ENCODE results near the gene ANGPT4.
"Not testable (repeated sequence)": the region's sequence is repeated elsewhere in the genome, so short reads cannot be mapped to it uniquely, and the experiment has no call there.

The ANGPT4 gene

GRCh38 chr20:910132-910869 lies 5.8 kb downstream of the ANGPT4 start:
- Histone ChIP-seq H3K27me3 (no peaks in the 10 kb centered on the region), H4K20me1 (no peaks in the 10 kb centered on the region), H3K4me2 (no peak overlapping the region), H3K4me3 (no peak overlapping the region), H3K4me1 (peaks cover 53% of the 10 kb centered on the region), H3K27ac (no peak overlapping the region), H3K36me3 (no peaks in the 10 kb centered on the region), H3K9me3 (no peaks in the 10 kb centered on the region), H3K9ac (no peak overlapping the region)
- TF ChIP-seq Cebpa-rat (IDR thresholded peaks at IDR 0.05), result no peak

- H3K9ac ChIP-seq, result no peak overlapping the region
- no peak for TF ChIP-seq Cebpa-rat (IDR thresholded peaks at IDR 0.05)
- H3K4me1 ChIP-seq, result peaks cover 53% of the 10 kb centered on the region
- H3K27ac ChIP-seq, result no peak overlapping the region
- no peaks in the 10 kb centered on the region for H3K36me3 ChIP-seq
- no peaks in the 10 kb centered on the region for H3K9me3 ChIP-seq
- H3K4me3 ChIP-seq, result no peak overlapping the region
- H3K27me3 ChIP-seq, result no peaks in the 10 kb centered on the region
- no peaks in the 10 kb centered on the region for H4K20me1 ChIP-seq
- no peak overlapping the region for H3K4me2 ChIP-seq
Observed at GRCh38 chr20:909641-910040, 6.5 kb downstream of the ANGPT4 start.

- Histone ChIP-seq H3K9ac (no peak overlapping the region), H3K4me3 (no peak overlapping the region), H4K20me1 (no peaks in the 10 kb centered on the region), H3K27me3 (no peaks in the 10 kb centered on the region), H3K27ac (no peak overlapping the region), H3K9me3 (no peaks in the 10 kb centered on the region), H3K4me2 (peak overlapping the region; percentile 75), H3K4me1 (peaks cover 52% of the 10 kb centered on the region), H3K36me3 (no peaks in the 10 kb centered on the region)
- no peak for TF ChIP-seq Cebpa-rat (IDR thresholded peaks at IDR 0.05)
Observed at GRCh38 chr20:906703-907270, 9.3 kb downstream of the ANGPT4 start.

GRCh38 chr20:906001-906520 lies 10.1 kb downstream of the ANGPT4 start:
- no peak overlapping the region for H3K9ac ChIP-seq
- H3K27ac ChIP-seq, result no peak overlapping the region
- no peaks in the 10 kb centered on the region for H3K9me3 ChIP-seq
- H3K4me2 ChIP-seq, result peak overlapping the region; percentile 75
- no peak for TF ChIP-seq Cebpa-rat (IDR thresholded peaks at IDR 0.05)
- H3K36me3 ChIP-seq, result no peaks in the 10 kb centered on the region
- H3K4me1 ChIP-seq, result peaks cover 45% of the 10 kb centered on the region
- no peaks in the 10 kb centered on the region for H3K27me3 ChIP-seq
- H3K4me3 ChIP-seq, result no peak overlapping the region
- no peaks in the 10 kb centered on the region for H4K20me1 ChIP-seq

GRCh38 chr20:905396-905961 lies 10.7 kb downstream of the ANGPT4 start:
- no peaks in the 10 kb centered on the region for H4K20me1 ChIP-seq
- peak overlapping the region; percentile 75 for H3K4me2 ChIP-seq
- no peak overlapping the region; the same call in 1 of the 2 replicates for H3K9ac ChIP-seq
- H3K4me3 ChIP-seq, result no peak overlapping the region
- no peak for TF ChIP-seq Cebpa-rat (IDR thresholded peaks at IDR 0.05)
- H3K27ac ChIP-seq, result no peak overlapping the region
- no peaks in the 10 kb centered on the region for H3K36me3 ChIP-seq
- peaks cover 5% of the 10 kb centered on the region; the same call in 1 of the 2 replicates for H3K9me3 ChIP-seq
- H3K4me1 ChIP-seq, result peaks cover 41% of the 10 kb centered on the region
- H3K27me3 ChIP-seq, result no peaks in the 10 kb centered on the region

- peak overlapping the region; percentile 75 for H3K4me2 ChIP-seq
- no peaks in the 10 kb centered on the region for H4K20me1 ChIP-seq
- no peaks in the 10 kb centered on the region for H3K27me3 ChIP-seq
- H3K4me1 ChIP-seq, result peaks cover 38% of the 10 kb centered on the region
- no peak overlapping the region for H3K9ac ChIP-seq
- TF ChIP-seq Cebpa-rat (IDR thresholded peaks at IDR 0.05), result no peak
- no peaks in the 10 kb centered on the region for H3K36me3 ChIP-seq
- no peak overlapping the region for H3K4me3 ChIP-seq
- H3K27ac ChIP-seq, result no peak overlapping the region
- peaks cover 5% of the 10 kb centered on the region; the same call in 1 of the 2 replicates for H3K9me3 ChIP-seq
Observed at GRCh38 chr20:904039-904545, 12.0 kb downstream of the ANGPT4 start.

GRCh38 chr20:897436-897835 lies 18.7 kb downstream of the ANGPT4 start:
- H4K20me1 ChIP-seq, H3K9me3 ChIP-seq, H3K27me3 ChIP-seq, H3K9ac ChIP-seq, H3K27ac ChIP-seq, H3K4me3 ChIP-seq, H3K4me2 ChIP-seq, H3K36me3 ChIP-seq: not testable (repeated sequence)
- H3K4me1 ChIP-seq, result peaks cover 30% of the 10 kb centered on the region

- Histone ChIP-seq H3K27ac (no peak overlapping the region), H3K4me1 (peaks cover 38% of the 10 kb centered on the region), H3K4me2 (no peak overlapping the region), H3K27me3 (no peaks in the 10 kb centered on the region), H3K9ac (no peak overlapping the region), H3K9me3 (peaks cover 5% of the 10 kb centered on the region; the same call in 1 of the 2 replicates), H4K20me1 (peaks cover 11% of the 10 kb centered on the region; the same call in 1 of the 2 replicates), H3K4me3 (no peak overlapping the region), H3K36me3 (no peaks in the 10 kb centered on the region)
- no peak for TF ChIP-seq Cebpa-rat (IDR thresholded peaks at IDR 0.05)
Observed at GRCh38 chr20:896501-897025, 19.6 kb downstream of the ANGPT4 start.

GRCh38 chr20:892371-892770 lies 23.8 kb downstream of the ANGPT4 start:
- not testable (repeated sequence) for H3K4me3 ChIP-seq, H3K27me3 ChIP-seq, H3K9ac ChIP-seq, H3K27ac ChIP-seq, H3K36me3 ChIP-seq, H3K9me3 ChIP-seq
- H4K20me1 ChIP-seq, result peaks cover 43% of the 10 kb centered on the region
- peak overlapping the region; percentile 85 for H3K4me2 ChIP-seq
- H3K4me1 ChIP-seq, result peaks cover 63% of the 10 kb centered on the region

GRCh38 chr20:891706-892080 lies 24.4 kb downstream of the ANGPT4 start:
- H3K27ac ChIP-seq, result no peak overlapping the region
- no peak overlapping the region for H3K9ac ChIP-seq
- no peaks in the 10 kb centered on the region for H3K36me3 ChIP-seq
- H3K4me2 ChIP-seq, result peak overlapping the region; percentile 85
- no peaks in the 10 kb centered on the region for H3K27me3 ChIP-seq
- TF ChIP-seq Cebpa-rat (IDR thresholded peaks at IDR 0.05), result no peak
- peaks cover 63% of the 10 kb centered on the region for H3K4me1 ChIP-seq
- peaks cover 43% of the 10 kb centered on the region for H4K20me1 ChIP-seq
- H3K9me3 ChIP-seq, result no peaks in the 10 kb centered on the region
- H3K4me3 ChIP-seq, result 0 out of 2 replicates have a peak overlapping the region, but pooled peaks have one; percentile 19
